Hematopoietic multipotent progenitor cell (in vitro differentiated cells): ENCODE measurements around the gene IFNA16. TPM values are rescaled to one million over a fixed set of nuclear protein-coding genes. Genes with fewer than 3 reads are reported as not detected.
"Not testable (repeated sequence)": the region's sequence is repeated elsewhere in the genome, so short reads cannot be mapped to it uniquely, and the experiment has no call there.

Source experiments
- DNase-seq, 3 donors: peaks; one replicate each; pipeline ENCODE4 v3.0.0-alpha.2; 2011 to 2015; ENCODE audit warnings: low read depth in 2 of 3, low spot score in 2 of 3
- total RNA-seq: library from RNA; depleted of rRNA; stranded (reverse); fragments of >200 nt; gene quantifications from one replicate; pipeline ENCODE4 v1.2.3, GENCODE V29; 2012

The IFNA16 gene
- not detected for total RNA-seq

GRCh38 chr9:21217211-21217610, at the start of gene IFNA16:
Gene IFNA16 (minus strand): TSS chr9:21217311. CDS start chr9:21217305, 6 bp downstream.
- DNase-seq, result not testable (repeated sequence)

GRCh38 chr9:21265421-21266189, 48.5 kb upstream of the IFNA16 start:
- DNase-seq, result no peak

- peak in 2 of 3 donors; percentile 32 to 70 for DNase-seq
Measured at GRCh38 chr9:21255538-21256212, 38.6 kb upstream of the IFNA16 start.

- DNase-seq, result peak in 2 of 3 donors; percentile 74 to 92
Measured at GRCh38 chr9:21252721-21253547, 35.8 kb upstream of the IFNA16 start.

GRCh38 chr9:21251638-21252037, 34.5 kb upstream of the IFNA16 start:
- DNase-seq, result no peak

- DNase-seq, result no peak
Measured at GRCh38 chr9:21251190-21251589, 34.1 kb upstream of the IFNA16 start.

GRCh38 chr9:21244836-21245235, 27.7 kb upstream of the IFNA16 start:
- peak in 1 of 3 donors; percentile 65 for DNase-seq

- no peak for DNase-seq
Measured at GRCh38 chr9:21239911-21240310, 22.8 kb upstream of the IFNA16 start, which contains the start of gene IFNA14. Gene IFNA14 (minus strand): TSS chr9:21240005. CDS start chr9:21239935, 70 bp downstream.

- DNase-seq, result not testable (repeated sequence)
Measured at GRCh38 chr9:21236360-21236714, 19.2 kb upstream of the IFNA16 start.

- DNase-seq, result peak in 2 of 3 donors; percentile 71 to 89
Measured at GRCh38 chr9:21235468-21236359, 18.6 kb upstream of the IFNA16 start.

GRCh38 chr9:21234153-21234687, 17.1 kb upstream of the IFNA16 start:
- no peak for DNase-seq

GRCh38 chr9:21233258-21233657, 16.1 kb upstream of the IFNA16 start:
- no peak for DNase-seq

GRCh38 chr9:21228122-21228521, 11.0 kb upstream of the IFNA16 start, which contains the start of gene IFNA17:
Gene IFNA17 (minus strand): TSS chr9:21228222. CDS start chr9:21228173, 49 bp downstream.
- DNase-seq, result no peak

- DNase-seq, result peak in 2 of 3 donors; percentile 9 to 61
Measured at GRCh38 chr9:21213411-21214326, 3.4 kb downstream of the IFNA16 start.

- not testable (repeated sequence) for DNase-seq
Measured at GRCh38 chr9:21212160-21212559, 5.0 kb downstream of the IFNA16 start.

- DNase-seq, result not testable (repeated sequence)
Measured at GRCh38 chr9:21210782-21211181, 6.3 kb downstream of the IFNA16 start.

GRCh38 chr9:21210311-21210710, 6.8 kb downstream of the IFNA16 start:
- no peak for DNase-seq

GRCh38 chr9:21207043-21207442, 10.1 kb downstream of the IFNA16 start, which contains the start of gene IFNA10:
Gene IFNA10 (minus strand): TSS chr9:21207143. CDS start chr9:21207097, 46 bp downstream.
- DNase-seq, result not testable (repeated sequence)
